ENCODE measurements around the gene PRKCB.

DNA sequence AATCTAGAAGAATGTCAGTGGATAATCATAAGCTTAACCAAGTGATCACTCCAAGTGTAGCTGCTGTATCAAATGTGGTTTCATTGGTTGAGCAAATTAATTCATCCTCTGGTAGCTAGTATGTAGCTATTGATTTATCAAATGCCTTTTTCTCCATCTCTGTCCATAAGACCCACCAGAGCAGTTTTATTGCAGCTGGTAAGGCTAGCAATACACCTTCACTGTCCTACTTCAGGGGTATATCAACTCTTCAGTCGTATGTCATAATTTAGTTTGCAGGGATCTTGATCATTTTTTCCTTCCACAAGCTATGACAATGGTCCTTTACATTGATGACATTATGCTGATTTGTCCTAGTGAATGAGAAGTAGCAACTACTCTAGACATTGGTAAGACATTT lies 158.8 kb downstream of the PRKCB start:
- TF ChIP-seq JUN (IDR thresholded peaks at IDR 0.05) = no peak
- TF ChIP-seq, protein P1, sequence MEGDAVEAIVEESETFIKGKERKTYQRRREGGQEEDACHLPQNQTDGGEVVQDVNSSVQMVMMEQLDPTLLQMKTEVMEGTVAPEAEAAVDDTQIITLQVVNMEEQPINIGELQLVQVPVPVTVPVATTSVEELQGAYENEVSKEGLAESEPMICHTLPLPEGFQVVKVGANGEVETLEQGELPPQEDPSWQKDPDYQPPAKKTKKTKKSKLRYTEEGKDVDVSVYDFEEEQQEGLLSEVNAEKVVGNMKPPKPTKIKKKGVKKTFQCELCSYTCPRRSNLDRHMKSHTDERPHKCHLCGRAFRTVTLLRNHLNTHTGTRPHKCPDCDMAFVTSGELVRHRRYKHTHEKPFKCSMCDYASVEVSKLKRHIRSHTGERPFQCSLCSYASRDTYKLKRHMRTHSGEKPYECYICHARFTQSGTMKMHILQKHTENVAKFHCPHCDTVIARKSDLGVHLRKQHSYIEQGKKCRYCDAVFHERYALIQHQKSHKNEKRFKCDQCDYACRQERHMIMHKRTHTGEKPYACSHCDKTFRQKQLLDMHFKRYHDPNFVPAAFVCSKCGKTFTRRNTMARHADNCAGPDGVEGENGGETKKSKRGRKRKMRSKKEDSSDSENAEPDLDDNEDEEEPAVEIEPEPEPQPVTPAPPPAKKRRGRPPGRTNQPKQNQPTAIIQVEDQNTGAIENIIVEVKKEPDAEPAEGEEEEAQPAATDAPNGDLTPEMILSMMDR (IDR thresholded peaks at IDR 0.05) = no peak
- TF ChIP-seq CEBPB (IDR thresholded peaks at IDR 0.05) = no peak
- no peak for TF ChIP-seq POLR2A (IDR thresholded peaks at IDR 0.05; ENCODE audit: low read length)
- TF ChIP-seq, protein P2, sequence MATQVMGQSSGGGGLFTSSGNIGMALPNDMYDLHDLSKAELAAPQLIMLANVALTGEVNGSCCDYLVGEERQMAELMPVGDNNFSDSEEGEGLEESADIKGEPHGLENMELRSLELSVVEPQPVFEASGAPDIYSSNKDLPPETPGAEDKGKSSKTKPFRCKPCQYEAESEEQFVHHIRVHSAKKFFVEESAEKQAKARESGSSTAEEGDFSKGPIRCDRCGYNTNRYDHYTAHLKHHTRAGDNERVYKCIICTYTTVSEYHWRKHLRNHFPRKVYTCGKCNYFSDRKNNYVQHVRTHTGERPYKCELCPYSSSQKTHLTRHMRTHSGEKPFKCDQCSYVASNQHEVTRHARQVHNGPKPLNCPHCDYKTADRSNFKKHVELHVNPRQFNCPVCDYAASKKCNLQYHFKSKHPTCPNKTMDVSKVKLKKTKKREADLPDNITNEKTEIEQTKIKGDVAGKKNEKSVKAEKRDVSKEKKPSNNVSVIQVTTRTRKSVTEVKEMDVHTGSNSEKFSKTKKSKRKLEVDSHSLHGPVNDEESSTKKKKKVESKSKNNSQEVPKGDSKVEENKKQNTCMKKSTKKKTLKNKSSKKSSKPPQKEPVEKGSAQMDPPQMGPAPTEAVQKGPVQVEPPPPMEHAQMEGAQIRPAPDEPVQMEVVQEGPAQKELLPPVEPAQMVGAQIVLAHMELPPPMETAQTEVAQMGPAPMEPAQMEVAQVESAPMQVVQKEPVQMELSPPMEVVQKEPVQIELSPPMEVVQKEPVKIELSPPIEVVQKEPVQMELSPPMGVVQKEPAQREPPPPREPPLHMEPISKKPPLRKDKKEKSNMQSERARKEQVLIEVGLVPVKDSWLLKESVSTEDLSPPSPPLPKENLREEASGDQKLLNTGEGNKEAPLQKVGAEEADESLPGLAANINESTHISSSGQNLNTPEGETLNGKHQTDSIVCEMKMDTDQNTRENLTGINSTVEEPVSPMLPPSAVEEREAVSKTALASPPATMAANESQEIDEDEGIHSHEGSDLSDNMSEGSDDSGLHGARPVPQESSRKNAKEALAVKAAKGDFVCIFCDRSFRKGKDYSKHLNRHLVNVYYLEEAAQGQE (IDR thresholded peaks at IDR 0.05) = no peak
- TF ChIP-seq RCOR1 (IDR thresholded peaks at IDR 0.05; ENCODE audit: low read depth, low read length) = no peak
- TF ChIP-seq NR3C1 (IDR thresholded peaks at IDR 0.05) = no peak
- no peak for TF ChIP-seq EHMT2 (IDR thresholded peaks at IDR 0.05; ENCODE audit: low read depth)
- TF ChIP-seq CHD2 (IDR thresholded peaks at IDR 0.05; ENCODE audit: low read length, partially characterized antibody) = no peak

Measured in A549 (cell line).